HepG2 (cell line): Measurements from ENCODE around the gene LAMB2. TPM values are rescaled to one million over a fixed set of nuclear protein-coding genes. Genes with fewer than 3 reads are reported as not detected.
A peak's percentile ranks its signal among the peaks of the same experiment; 100 is the strongest.

Source experiments
- AGO1 ChIP-seq: fragments of 200-400 bp; formaldehyde crosslinking; IDR thresholded peaks from 2 replicates; pipeline ENCODE4 v1.6.1; 2017; ENCODE audit warnings: mild to moderate bottlenecking, low read depth, low read length, moderate library complexity; ENCODE audit not compliant: poor library complexity, severe bottlenecking
- ATRX ChIP-seq: sonication (generic); formaldehyde crosslinking; IDR thresholded peaks from 2 replicates; pipeline ENCODE4 v1.4.0; 2020; ENCODE audit warnings: missing genetic modification reagents, borderline replicate concordance
- CHCHD3 ChIP-seq: sonication (generic); formaldehyde crosslinking; IDR thresholded peaks from 2 replicates; pipeline ENCODE4 v1.8.0; 2022; ENCODE audit warnings: mild to moderate bottlenecking, missing genetic modification reagents, moderate library complexity
- CREM ChIP-seq, 2 experiments: sonication (generic) in 1 of 2; formaldehyde crosslinking in 1 of 2; IDR thresholded peaks; 2 replicates each; pipeline versions ENCODE4 v1.4.0 to v1.6.1; 2016 to 2020; ENCODE audit warnings: antibody characterized with exemption in 1 of 2, mild to moderate bottlenecking in 1 of 2, missing genetic modification reagents in 1 of 2
- IRF2 ChIP-seq: IDR thresholded peaks from 2 replicates; pipeline ENCODE4 v1.6.1; 2018; ENCODE audit warnings: missing genetic modification reagents, missing compliant biosample characterization
- KDM4B ChIP-seq: sonication (generic); formaldehyde crosslinking; IDR thresholded peaks from 2 replicates; pipeline ENCODE4 v1.4.0; 2020; ENCODE audit warnings: missing genetic modification reagents
- KMT2A ChIP-seq: sonication (generic); formaldehyde crosslinking; IDR thresholded peaks from 2 replicates; pipeline ENCODE4 v1.4.0; 2020; ENCODE audit warnings: missing genetic modification reagents
- MATR3 ChIP-seq: sonication (generic); formaldehyde crosslinking; IDR thresholded peaks from 2 replicates; pipeline ENCODE4 v1.4.0; 2020; ENCODE audit warnings: missing genetic modification reagents
- NFRKB ChIP-seq: fragments of 450-650 bp; IDR thresholded peaks from 2 replicates; pipeline ENCODE4 v1.6.1; 2017
- PRPF4 ChIP-seq: fragments of 200-400 bp; formaldehyde crosslinking; IDR thresholded peaks from 2 replicates; pipeline ENCODE4 v1.6.1; 2016; ENCODE audit warnings: low read length, low read depth; ENCODE audit not compliant: poor library complexity, severe bottlenecking
- SIN3B ChIP-seq: fragments of 150-350 bp; IDR thresholded peaks from 2 replicates; pipeline ENCODE4 v1.6.1; 2014; ENCODE audit warnings: low read length
- SNAI1 ChIP-seq: sonication (generic); formaldehyde crosslinking; IDR thresholded peaks from 2 replicates; pipeline ENCODE4 v1.5.0; 2020; ENCODE audit warnings: mild to moderate bottlenecking, missing genetic modification reagents, borderline replicate concordance
- SRF ChIP-seq: IDR thresholded peaks from 2 replicates; pipeline ENCODE4 v1.6.1; 2011; ENCODE audit warnings: mild to moderate bottlenecking, low read depth, low read length, moderate library complexity
- STAT5B ChIP-seq: sonication (generic); formaldehyde crosslinking; IDR thresholded peaks from 2 replicates; pipeline ENCODE4 v1.4.0; 2020; ENCODE audit warnings: missing genetic modification reagents
- U2AF1 ChIP-seq: fragments of 200-400 bp; formaldehyde crosslinking; optimal IDR thresholded peaks from 2 replicates; pipeline ENCODE3; 2017; ENCODE audit warnings: mild to moderate bottlenecking, low read depth, low read length
- ZFP36L2 ChIP-seq: sonication (generic); formaldehyde crosslinking; IDR thresholded peaks from 2 replicates; pipeline ENCODE4 v1.4.0; 2020; ENCODE audit warnings: missing genetic modification reagents
- ZNF10 ChIP-seq: sonication (generic); formaldehyde crosslinking; IDR thresholded peaks from 2 replicates; pipeline ENCODE4 v1.4.0; 2020; ENCODE audit warnings: mild to moderate bottlenecking, low read depth, missing genetic modification reagents, borderline replicate concordance
- ZNF329 ChIP-seq: sonication (generic); formaldehyde crosslinking; IDR thresholded peaks from 2 replicates; pipeline ENCODE4 v1.9.0; 2021; ENCODE audit warnings: low read depth, mild to moderate bottlenecking, missing genetic modification reagents
- ZNF333 ChIP-seq: sonication (generic); formaldehyde crosslinking; IDR thresholded peaks from 2 replicates; pipeline ENCODE4 v1.4.0; 2020; ENCODE audit warnings: mild to moderate bottlenecking, missing genetic modification reagents, borderline replicate concordance
- ZNF468 ChIP-seq: sonication (generic); formaldehyde crosslinking; IDR thresholded peaks from 2 replicates; pipeline ENCODE4 v1.8.0; 2022; ENCODE audit warnings: mild to moderate bottlenecking, moderate library complexity, missing genetic modification reagents
- ZSCAN20 ChIP-seq: sonication (generic); formaldehyde crosslinking; IDR thresholded peaks from 2 replicates; pipeline ENCODE4 v1.4.0; 2020; ENCODE audit warnings: missing genetic modification reagents, mild to moderate bottlenecking, borderline replicate concordance
- ZSCAN31 ChIP-seq: sonication (generic); formaldehyde crosslinking; IDR thresholded peaks from 2 replicates; pipeline ENCODE4 v1.5.0; 2020; ENCODE audit warnings: low read depth, mild to moderate bottlenecking, missing genetic modification reagents
- polyA plus RNA-seq, 8 experiments: library from polyadenylated mRNA; depleted of rRNA in 3 of 8; stranded (reverse) in 7 of 8; unstranded in 1 of 8; fragments of >200 nt; fragmentation: Illumina TruSeq in 4 of 8; extraction: Trizol in 4 of 8; gene quantifications; 2 replicates each; pipeline versions ENCODE4 v1.2.1 to v1.2.3, GENCODE V29; 2011 to 2016; ENCODE audit warnings: low read depth in 4 of 8, missing spikeins in 1 of 8, mixed read lengths in 1 of 8; ENCODE audit not compliant: insufficient read depth in 1 of 8
- total RNA-seq, 5 experiments: library from RNA; depleted of rRNA; stranded (reverse); fragments of >200 nt; fragmentation: Illumina TruSeq; extraction: Trizol; gene quantifications; 2 replicates each; pipeline ENCODE4 v1.2.3, GENCODE V29; 2016; ENCODE audit warnings: low read depth in 1 of 5
- TF ChIP-seq, protein P1 (sequence below): sonication (generic); formaldehyde crosslinking; IDR thresholded peaks from 2 replicates; pipeline ENCODE4 v1.8.0; 2022; ENCODE audit warnings: missing genetic modification reagents, mild to moderate bottlenecking, moderate library complexity, borderline replicate concordance
- TF ChIP-seq, protein P2 (sequence below): sonication (generic); formaldehyde crosslinking; IDR thresholded peaks from 2 replicates; pipeline ENCODE4; 2020; ENCODE audit warnings: missing genetic modification reagents, mild to moderate bottlenecking, borderline replicate concordance
- TF ChIP-seq, protein P3 (sequence below): sonication (generic); formaldehyde crosslinking; IDR thresholded peaks from 2 replicates; pipeline ENCODE4 v1.8.0; 2022; ENCODE audit warnings: mild to moderate bottlenecking, missing genetic modification reagents, moderate library complexity

LAMB2 gene
- total and polyA plus RNA-seq, 2 of the 13 experiments (the other 11 are each of a cell fraction or from before 2014, with no cell fraction given) = 208 to 443 TPM

DNA sequence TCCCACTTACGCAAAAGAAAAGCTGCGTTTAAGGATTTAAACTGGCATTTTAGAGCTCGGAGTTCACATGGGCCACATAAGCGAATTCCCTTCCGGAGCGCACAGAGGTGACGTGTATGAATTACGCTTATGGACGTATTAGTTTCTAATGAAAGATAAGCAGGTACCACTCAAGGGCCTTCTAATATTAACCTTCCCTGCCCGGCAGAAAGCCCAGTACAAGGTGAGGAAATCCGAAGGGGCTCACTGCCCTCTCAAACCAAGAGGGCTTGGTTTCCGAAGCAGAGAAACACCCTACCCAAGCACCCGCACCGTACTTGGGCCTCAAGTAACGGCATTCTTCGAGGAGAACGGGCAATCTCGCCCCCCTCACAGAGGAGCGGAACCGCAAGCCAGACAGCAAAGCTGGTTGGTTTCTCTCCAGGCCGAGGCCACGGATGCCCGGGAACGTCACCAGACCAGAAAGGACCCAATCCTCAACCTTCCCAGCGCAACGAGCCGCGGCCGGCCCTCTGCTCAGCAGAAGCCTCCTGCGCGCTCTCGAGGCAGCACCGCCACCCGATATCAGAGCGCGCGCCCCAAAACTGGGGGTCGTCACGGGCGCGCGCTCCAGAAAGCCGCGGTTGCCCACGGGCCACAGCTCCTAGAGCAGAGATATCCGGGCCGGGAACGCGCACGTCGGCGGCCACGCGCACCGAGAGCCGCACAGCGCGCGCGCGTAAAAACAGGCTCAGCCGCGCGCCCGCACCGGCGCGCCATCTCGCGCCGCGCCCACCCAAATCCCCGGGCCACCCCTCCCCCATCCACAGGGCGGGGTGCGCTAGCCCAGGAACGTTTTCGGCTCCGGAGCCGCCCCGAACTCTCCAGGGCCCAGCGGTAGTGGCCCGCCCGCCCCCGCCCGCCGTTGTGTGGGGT lies 39.7 kb downstream of the LAMB2 start (continued):
- TF ChIP-seq, protein P1, sequence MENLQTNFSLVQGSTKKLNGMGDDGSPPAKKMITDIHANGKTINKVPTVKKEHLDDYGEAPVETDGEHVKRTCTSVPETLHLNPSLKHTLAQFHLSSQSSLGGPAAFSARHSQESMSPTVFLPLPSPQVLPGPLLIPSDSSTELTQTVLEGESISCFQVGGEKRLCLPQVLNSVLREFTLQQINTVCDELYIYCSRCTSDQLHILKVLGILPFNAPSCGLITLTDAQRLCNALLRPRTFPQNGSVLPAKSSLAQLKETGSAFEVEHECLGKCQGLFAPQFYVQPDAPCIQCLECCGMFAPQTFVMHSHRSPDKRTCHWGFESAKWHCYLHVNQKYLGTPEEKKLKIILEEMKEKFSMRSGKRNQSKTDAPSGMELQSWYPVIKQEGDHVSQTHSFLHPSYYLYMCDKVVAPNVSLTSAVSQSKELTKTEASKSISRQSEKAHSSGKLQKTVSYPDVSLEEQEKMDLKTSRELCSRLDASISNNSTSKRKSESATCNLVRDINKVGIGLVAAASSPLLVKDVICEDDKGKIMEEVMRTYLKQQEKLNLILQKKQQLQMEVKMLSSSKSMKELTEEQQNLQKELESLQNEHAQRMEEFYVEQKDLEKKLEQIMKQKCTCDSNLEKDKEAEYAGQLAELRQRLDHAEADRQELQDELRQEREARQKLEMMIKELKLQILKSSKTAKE (CRISPR knock-in tag) = no peak
- TF ChIP-seq SRF (no peak), ZSCAN20 (no peak), STAT5B (no peak), ZNF329 (CRISPR knock-in tag) (no peak), ZNF333 (CRISPR knock-in tag) (no peak), IRF2 (CRISPR knock-in tag) (no peak), SNAI1 (CRISPR knock-in tag) (no peak), CREM (IDR thresholded peaks at IDR 0.05) (0 out of 2 replicates have a peak, but pooled peaks have one; percentile 55), CREM (CRISPR knock-in tag; IDR thresholded peaks at IDR 0.05) (no peak), ZSCAN31 (CRISPR knock-in tag) (0 out of 2 replicates have a peak, but pooled peaks have one; percentile 25), KDM4B (CRISPR knock-in tag) (no peak), MATR3 (CRISPR knock-in tag) (no peak), ZNF468 (CRISPR knock-in tag) (0 out of 2 replicates have a peak, but pooled peaks have one; percentile 18), PRPF4 (no peak), ZFP36L2 (CRISPR knock-in tag) (no peak), ATRX (CRISPR knock-in tag) (no peak), CHCHD3 (CRISPR knock-in tag) (no peak), NFRKB (no peak), SIN3B (no peak), AGO1 (peak; percentile 88), KMT2A (CRISPR knock-in tag) (no peak), ZNF10 (CRISPR knock-in tag) (no peak), U2AF1 (no peak)
- TF ChIP-seq, protein P2, sequence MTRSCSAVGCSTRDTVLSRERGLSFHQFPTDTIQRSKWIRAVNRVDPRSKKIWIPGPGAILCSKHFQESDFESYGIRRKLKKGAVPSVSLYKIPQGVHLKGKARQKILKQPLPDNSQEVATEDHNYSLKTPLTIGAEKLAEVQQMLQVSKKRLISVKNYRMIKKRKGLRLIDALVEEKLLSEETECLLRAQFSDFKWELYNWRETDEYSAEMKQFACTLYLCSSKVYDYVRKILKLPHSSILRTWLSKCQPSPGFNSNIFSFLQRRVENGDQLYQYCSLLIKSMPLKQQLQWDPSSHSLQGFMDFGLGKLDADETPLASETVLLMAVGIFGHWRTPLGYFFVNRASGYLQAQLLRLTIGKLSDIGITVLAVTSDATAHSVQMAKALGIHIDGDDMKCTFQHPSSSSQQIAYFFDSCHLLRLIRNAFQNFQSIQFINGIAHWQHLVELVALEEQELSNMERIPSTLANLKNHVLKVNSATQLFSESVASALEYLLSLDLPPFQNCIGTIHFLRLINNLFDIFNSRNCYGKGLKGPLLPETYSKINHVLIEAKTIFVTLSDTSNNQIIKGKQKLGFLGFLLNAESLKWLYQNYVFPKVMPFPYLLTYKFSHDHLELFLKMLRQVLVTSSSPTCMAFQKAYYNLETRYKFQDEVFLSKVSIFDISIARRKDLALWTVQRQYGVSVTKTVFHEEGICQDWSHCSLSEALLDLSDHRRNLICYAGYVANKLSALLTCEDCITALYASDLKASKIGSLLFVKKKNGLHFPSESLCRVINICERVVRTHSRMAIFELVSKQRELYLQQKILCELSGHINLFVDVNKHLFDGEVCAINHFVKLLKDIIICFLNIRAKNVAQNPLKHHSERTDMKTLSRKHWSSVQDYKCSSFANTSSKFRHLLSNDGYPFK (CRISPR knock-in tag) = no peak
- TF ChIP-seq, protein P3, sequence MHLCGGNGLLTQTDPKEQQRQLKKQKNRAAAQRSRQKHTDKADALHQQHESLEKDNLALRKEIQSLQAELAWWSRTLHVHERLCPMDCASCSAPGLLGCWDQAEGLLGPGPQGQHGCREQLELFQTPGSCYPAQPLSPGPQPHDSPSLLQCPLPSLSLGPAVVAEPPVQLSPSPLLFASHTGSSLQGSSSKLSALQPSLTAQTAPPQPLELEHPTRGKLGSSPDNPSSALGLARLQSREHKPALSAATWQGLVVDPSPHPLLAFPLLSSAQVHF (CRISPR knock-in tag) = no peak
